ENCODE results near the gene IFIT2. TPM values are rescaled to one million over a fixed set of nuclear protein-coding genes. Genes with fewer than 3 reads are reported as not detected.
"Not testable (repeated sequence)": the region's sequence is repeated elsewhere in the genome, so short reads cannot be mapped to it uniquely, and the experiment has no call there.

The IFIT2 gene
- total RNA-seq, 1 donor from 2014 or later: 23.7 TPM

GRCh38 chr10:89343089-89343767 lies 41.4 kb downstream of the IFIT2 start:
- DNase-seq: no peak

DNA sequence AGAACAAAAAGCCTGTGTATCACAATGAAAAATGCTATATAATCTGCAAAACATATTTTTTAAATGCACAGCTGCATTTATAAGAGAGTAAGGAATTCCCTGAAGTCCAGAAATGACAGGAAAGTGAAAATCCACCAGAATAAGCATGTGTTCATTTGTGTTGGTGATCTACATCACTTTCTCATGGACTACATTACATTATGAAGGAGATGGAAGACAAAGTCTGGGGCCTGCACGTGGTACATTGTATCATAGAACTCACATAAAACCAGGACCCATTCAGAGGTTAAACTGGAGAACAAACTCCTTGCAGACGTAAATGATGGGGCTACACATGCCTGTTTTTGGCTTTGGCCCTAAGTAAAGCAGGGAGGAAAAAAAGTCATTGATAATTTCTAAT lies 42.3 kb downstream of the IFIT2 start:
- no peak for DNase-seq

DNA sequence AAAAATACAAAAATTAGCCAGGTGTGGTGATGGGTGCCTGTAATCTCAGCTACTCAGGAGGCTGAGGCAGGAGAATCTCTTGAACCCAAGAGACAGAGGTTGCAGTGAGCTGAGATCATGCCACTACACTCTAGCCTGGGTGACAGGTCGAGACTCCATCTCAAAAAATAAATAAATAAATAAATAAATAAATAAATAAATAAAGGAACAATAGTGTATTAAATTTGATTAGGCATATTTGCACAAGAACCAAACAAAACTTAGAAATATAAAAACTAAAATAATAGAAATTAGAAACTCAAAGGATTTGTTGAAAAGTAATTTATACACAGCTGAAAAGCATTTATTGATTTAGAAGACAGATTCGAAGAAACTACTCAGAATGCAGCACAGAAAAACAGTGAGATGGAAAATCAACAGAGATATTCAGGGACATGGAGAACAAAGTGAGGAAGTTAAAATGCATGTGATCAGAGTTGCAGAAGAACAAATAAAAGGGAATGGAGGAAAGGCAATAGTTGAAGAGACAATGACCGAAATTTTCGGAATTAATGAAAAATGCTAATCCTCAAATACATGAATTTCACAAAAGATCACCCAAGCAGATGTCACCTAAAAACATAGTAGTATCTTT lies 43.6 kb downstream of the IFIT2 start:
- DNase-seq: no peak

- peak; percentile 87 for DNase-seq
These were observed 44.8 kb downstream of the IFIT2 start for GRCh38 chr10:89346405-89347254.

- peak; percentile 66 for DNase-seq
These were observed 46.0 kb downstream of the IFIT2 start for GRCh38 chr10:89347701-89348457.

GRCh38 chr10:89348481-89348880 lies 46.6 kb downstream of the IFIT2 start:
- DNase-seq: peak; percentile 33

DNA sequence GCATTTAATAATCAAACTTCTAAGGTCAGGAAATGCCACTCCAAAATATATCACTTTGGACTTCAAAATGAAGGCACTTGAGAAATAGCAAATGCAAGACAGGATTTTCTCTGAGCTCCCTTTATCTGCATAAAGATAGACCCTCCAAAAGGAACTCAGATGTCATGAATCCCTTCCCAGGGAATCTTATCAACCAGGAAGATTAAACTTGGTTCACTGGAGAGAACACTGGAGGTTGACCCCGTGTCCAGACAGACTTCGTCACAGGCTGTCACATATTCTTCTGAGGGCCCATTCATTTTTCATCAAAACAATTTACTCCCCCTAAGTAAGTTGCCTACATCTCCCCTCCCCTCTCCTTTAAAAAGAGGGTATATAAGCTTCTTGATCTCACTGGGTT lies 47.1 kb downstream of the IFIT2 start:
- DNase-seq: no peak

DNA sequence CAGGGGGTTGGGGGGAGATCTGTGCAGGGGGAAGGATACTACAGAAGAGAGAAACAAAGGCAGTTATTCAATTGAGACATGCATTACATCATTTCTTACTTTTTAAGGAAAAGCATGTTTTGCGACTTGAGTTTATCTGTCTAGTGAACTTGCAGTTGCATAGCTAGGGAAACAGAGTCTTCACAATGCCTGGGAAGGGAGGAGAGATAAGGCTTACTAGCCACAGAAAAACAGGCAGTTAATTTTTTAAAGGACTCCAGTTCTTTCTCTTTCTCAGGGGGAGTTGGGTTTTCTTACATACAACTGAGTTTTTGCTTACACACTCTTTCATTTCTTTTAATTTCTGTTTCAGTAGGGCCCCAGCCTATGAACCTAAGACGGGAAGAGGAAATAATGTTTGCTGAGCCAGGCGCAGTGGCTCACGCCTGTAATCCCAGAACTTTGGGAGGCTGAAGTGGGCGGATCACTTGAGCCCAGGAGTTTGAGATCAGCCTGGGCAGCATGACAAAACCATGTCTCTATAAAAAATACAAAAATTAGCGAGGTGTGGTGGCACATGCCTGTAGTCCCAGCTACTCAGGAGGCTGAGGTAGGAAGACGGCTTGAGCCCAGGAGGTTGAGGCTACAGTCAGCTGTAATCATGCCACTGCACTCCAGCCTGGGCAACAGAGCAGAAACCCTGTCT lies 48.9 kb downstream of the IFIT2 start:
- DNase-seq: not testable (repeated sequence)

DNA sequence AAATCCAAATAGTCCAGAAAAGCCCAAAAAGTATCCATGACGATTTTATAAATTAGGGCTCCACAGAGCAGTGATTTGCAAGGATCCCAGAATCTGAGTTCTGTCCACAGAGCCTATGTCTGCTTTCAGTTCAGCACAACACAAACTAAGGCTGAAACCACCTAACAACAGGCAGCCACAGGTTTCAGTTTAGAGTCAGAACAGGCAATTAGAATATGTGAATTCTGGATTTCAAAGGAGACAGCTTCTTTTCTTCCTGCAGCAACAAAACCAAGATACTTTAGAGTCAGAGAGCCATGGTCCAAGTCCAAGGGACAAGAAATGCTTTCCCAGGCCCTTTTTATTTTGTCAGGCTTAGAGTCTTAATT lies 49.5 kb downstream of the IFIT2 start:
- DNase-seq: no peak

DNA sequence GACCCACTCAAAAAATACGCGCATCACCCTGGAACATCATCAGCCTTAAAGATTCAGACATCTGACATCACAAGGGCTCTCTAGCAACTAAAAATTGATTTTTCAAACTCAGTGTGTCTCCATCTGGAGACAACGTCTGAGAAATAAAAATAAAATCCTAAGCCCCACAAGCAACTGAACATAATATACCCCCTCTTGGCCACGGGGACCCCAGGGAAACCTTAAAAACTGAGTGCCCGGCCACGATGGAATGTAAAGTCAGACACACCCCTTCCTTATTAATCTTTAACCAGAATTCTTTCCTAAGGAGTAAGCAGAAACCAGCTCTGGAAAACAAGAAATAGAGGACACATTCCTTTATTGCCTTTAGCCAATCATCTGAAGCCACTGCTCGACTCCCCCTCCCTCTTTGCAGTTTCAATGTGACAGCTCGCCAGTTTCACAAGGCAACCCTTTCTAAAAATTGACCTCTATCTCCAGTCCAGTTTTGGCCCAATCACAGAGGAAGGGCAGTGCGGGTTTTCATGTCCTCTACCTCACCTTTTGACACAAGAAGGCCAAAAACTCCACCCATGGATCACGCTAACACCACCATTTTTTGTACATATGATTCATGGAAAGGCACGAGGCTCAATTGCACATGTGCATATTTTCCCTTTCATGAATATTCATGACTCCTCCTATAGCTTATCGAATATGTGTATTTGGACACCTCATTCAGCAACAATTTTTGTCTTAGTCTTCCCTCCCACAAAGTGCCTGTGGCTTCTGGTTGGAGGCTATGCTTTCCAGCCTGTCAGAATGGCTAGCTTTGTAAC lies 50.1 kb downstream of the IFIT2 start:
- DNase-seq: no peak

- DNase-seq: no peak
These were observed 51.0 kb downstream of the IFIT2 start for GRCh38 chr10:89352802-89353201.

- DNase-seq: no peak
These were observed 53.6 kb downstream of the IFIT2 start for GRCh38 chr10:89355394-89355931.

DNA sequence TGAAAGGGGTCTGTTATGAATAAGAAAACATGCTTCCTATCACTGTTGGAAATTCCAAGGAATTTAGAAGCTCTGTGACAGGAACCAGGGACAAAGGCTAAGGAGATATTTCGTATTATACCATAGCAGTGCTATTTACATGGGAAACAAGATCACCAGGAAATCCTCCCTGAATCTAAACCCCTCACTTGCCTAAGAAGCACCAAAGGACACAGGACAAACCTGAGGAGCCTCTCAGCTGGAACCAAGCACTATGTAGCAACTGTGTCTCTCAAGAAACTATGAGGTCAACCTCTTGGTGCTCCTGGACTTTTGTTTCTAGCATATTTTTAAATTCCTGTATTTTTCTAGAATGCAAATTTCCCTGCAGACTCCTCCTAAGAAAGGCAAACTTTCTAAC lies 55.2 kb downstream of the IFIT2 start:
- DNase-seq: no peak

GRCh38 chr10:89357975-89358374 lies 56.1 kb downstream of the IFIT2 start:
- no peak for DNase-seq

Other genes starting within 250 kb of the IFIT2 start
- 3.1 and 3.8 TPM in 2 replicates for gene CH25H, start 94.7 kb upstream of the IFIT2 start, total RNA-seq
- gene LIPA, start 50.3 kb upstream of the IFIT2 start, total RNA-seq: 86.2 and 101 TPM in 2 replicates
- gene IFIT3, start 26.0 kb downstream of the IFIT2 start, total RNA-seq: 14.1 and 14.3 TPM in 2 replicates
- gene IFIT1B, start 76.0 kb downstream of the IFIT2 start, total RNA-seq: not detected in 2 replicates
- 2.2 and 2.6 TPM in 2 replicates for gene IFIT1, start 90.6 kb downstream of the IFIT2 start, total RNA-seq
- gene IFIT5, start 112.5 kb downstream of the IFIT2 start, total RNA-seq: 12.4 and 20.3 TPM in 2 replicates
- gene SLC16A12, start 233.5 kb downstream of the IFIT2 start, total RNA-seq: 0.14 and 0.34 TPM in 2 replicates